GM23338 (cell line): Measurements from ENCODE around the gene MRGPRF. TPM values are rescaled to one million over a fixed set of nuclear protein-coding genes. Genes with fewer than 3 reads are reported as not detected.
A peak's percentile ranks its signal among the peaks of the same experiment; 100 is the strongest.

Experiments
- ATAC-seq: fragments of 200-7000 bp; cut with Tn5 transposase; 3 replicates; pipeline ENCODE4 v1.9.1; 2020
- DNase-seq: peaks from one replicate; pipeline ENCODE4 v3.0.0-alpha.2; 2015; ENCODE audit warnings: low spot score
- H2AFZ ChIP-seq: fragments of 200-600 bp; sonication (generic); 2 replicates; pipeline ENCODE4 v1.8.0; 2016; ENCODE audit warnings: antibody characterized with exemption, mild to moderate bottlenecking, moderate library complexity
- H3F3A ChIP-seq: fragments of 200-600 bp; sonication (generic); replicated peaks from 2 replicates; pipeline ENCODE4 v1.8.0; 2017; ENCODE audit warnings: antibody characterized with exemption, mixed run types, low read depth
- H3K27ac ChIP-seq: fragments of 200-600 bp; sonication (generic); 2 replicates; pipeline ENCODE4 v1.6.1; 2016; ENCODE audit warnings: low read depth
- H3K27me3 ChIP-seq: fragments of 200-600 bp; sonication (generic); 2 replicates; pipeline ENCODE4 v1.8.0; 2016; ENCODE audit warnings: mild to moderate bottlenecking, mixed run types, moderate library complexity; ENCODE audit not compliant: insufficient read depth
- H3K36me3 ChIP-seq: fragments of 200-600 bp; sonication (generic); 2 replicates; pipeline ENCODE4 v1.8.0; 2016; ENCODE audit warnings: mild to moderate bottlenecking; ENCODE audit not compliant: insufficient read depth
- H3K4me1 ChIP-seq: fragments of 200-600 bp; sonication (generic); 2 replicates; pipeline ENCODE4 v1.8.0; 2016; ENCODE audit warnings: mild to moderate bottlenecking, moderate library complexity; ENCODE audit not compliant: insufficient read depth
- H3K4me2 ChIP-seq: fragments of 200-600 bp; sonication (generic); 2 replicates; pipeline ENCODE4 v1.7.1; 2017; ENCODE audit warnings: mixed run types
- H3K4me3 ChIP-seq: fragments of 200-600 bp; sonication (generic); 2 replicates; pipeline ENCODE4 v1.6.1; 2016; ENCODE audit warnings: mixed run types
- H3K79me2 ChIP-seq: fragments of 200-600 bp; sonication (generic); replicated peaks from 2 replicates; pipeline ENCODE4 v1.8.0; 2017; ENCODE audit warnings: mild to moderate bottlenecking; ENCODE audit not compliant: insufficient read depth
- H3K9me2 ChIP-seq: fragments of 200-600 bp; sonication (generic); 2 replicates; pipeline ENCODE4 v1.8.0; 2017; ENCODE audit not compliant: insufficient read depth
- H4K20me1 ChIP-seq: fragments of 200-600 bp; sonication (generic); replicated peaks from 2 replicates; pipeline ENCODE4 v1.8.0; 2017; ENCODE audit warnings: mild to moderate bottlenecking; ENCODE audit not compliant: insufficient read depth
- H3K27ac Mint-ChIP-seq: 2 replicates; pipeline ENCODE4 v1.8.0; 2020; ENCODE audit warnings: inconsistent platforms, mild to moderate bottlenecking, moderate library complexity, mixed read lengths
- H3K27me3 Mint-ChIP-seq: 3 replicates; pipeline ENCODE4 v1.8.0; 2022; ENCODE audit warnings: low read depth, mild to moderate bottlenecking, moderate library complexity, mixed read lengths, inconsistent platforms; ENCODE audit not compliant: insufficient read depth, poor library complexity
- H3K36me3 Mint-ChIP-seq: 3 replicates; pipeline ENCODE4 v1.8.0; 2021; ENCODE audit warnings: low read depth, mild to moderate bottlenecking, inconsistent platforms, moderate library complexity, mixed read lengths
- H3K4me1 Mint-ChIP-seq: 3 replicates; pipeline ENCODE4 v1.8.0; 2020; ENCODE audit warnings: mild to moderate bottlenecking, inconsistent platforms, mixed read lengths
- H3K4me3 Mint-ChIP-seq: 3 replicates; pipeline ENCODE4 v1.8.0; 2021; ENCODE audit warnings: moderate library complexity, mild to moderate bottlenecking, inconsistent platforms, mixed read lengths
- H3K9me3 Mint-ChIP-seq: 3 replicates; pipeline ENCODE4 v1.8.0; 2020; ENCODE audit warnings: moderate library complexity, mild to moderate bottlenecking, inconsistent platforms, mixed read lengths
- CREB1 ChIP-seq: fragments of 250-450 bp; sonication (Bioruptor Pico); IDR thresholded peaks from 2 replicates; pipeline ENCODE4 v1.5.0; 2020; ENCODE audit warnings: low read depth, mild to moderate bottlenecking, moderate library complexity
- EZH2 ChIP-seq: fragments of 200-600 bp; sonication (generic); IDR thresholded peaks from one replicate; pipeline ENCODE4 v1.8.0; 2017; ENCODE audit warnings: antibody characterized with exemption, mild to moderate bottlenecking, low read depth; ENCODE audit not compliant: unreplicated experiment
- EZH2phosphoT487 ChIP-seq: fragments of 200-600 bp; sonication (generic); IDR thresholded peaks from one replicate; pipeline ENCODE4 v1.8.1; 2018; ENCODE audit warnings: antibody characterized with exemption; ENCODE audit not compliant: unreplicated experiment
- JUNB ChIP-seq: IDR thresholded peaks from one replicate; pipeline ENCODE4 v1.6.1; 2016; ENCODE audit warnings: antibody characterized with exemption; ENCODE audit not compliant: unreplicated experiment
- NANOG ChIP-seq: IDR thresholded peaks from 2 replicates; pipeline ENCODE4 v1.6.1; 2016; ENCODE audit warnings: antibody characterized with exemption, borderline replicate concordance
- POLR2AphosphoS5 ChIP-seq: IDR thresholded peaks from 2 replicates; pipeline ENCODE4 v1.6.1; 2016; ENCODE audit warnings: antibody characterized with exemption, low read depth
- STAT1 ChIP-seq: IDR thresholded peaks from one replicate; pipeline ENCODE4 v1.6.1; 2016; ENCODE audit warnings: antibody characterized with exemption; ENCODE audit not compliant: unreplicated experiment
- ZNF114 ChIP-seq: fragments of 250-450 bp; sonication (Bioruptor Pico); IDR thresholded peaks from 2 replicates; pipeline ENCODE4 v1.5.0; 2020; ENCODE audit warnings: mild to moderate bottlenecking, moderate library complexity
- ZNF331 ChIP-seq: fragments of 250-450 bp; sonication (Bioruptor Pico); IDR thresholded peaks from 2 replicates; pipeline ENCODE4 v1.5.0; 2020; ENCODE audit warnings: low read depth, mild to moderate bottlenecking, moderate library complexity
- polyA plus RNA-seq: library from polyadenylated mRNA; unstranded; fragments of >200 nt; fragmentation: Nextera tagmentation; extraction: Ambion mirVana; gene quantifications from 2 replicates; pipeline ENCODE4 v1.2.1, GENCODE V29; 2016
- total RNA-seq: library from RNA; depleted of rRNA; stranded (reverse); fragments of >200 nt; shearing (Covaris generic); gene quantifications from 2 replicates; pipeline ENCODE4 v1.2.3, GENCODE V29; 2014
- TF ChIP-seq, protein P1 (sequence below): IDR thresholded peaks from 2 replicates; pipeline ENCODE4 v1.6.1; 2016; ENCODE audit warnings: antibody characterized with exemption
- TF ChIP-seq, protein P2 (sequence below): IDR thresholded peaks from one replicate; pipeline ENCODE4 v1.6.1; 2018; ENCODE audit warnings: antibody characterized with exemption; ENCODE audit not compliant: unreplicated experiment
- TF ChIP-seq, protein P3 (sequence below), 2 experiments: fragments of 200-600 bp in 1 of 2; sonication (generic) in 1 of 2; conservative IDR thresholded peaks; 2 replicates each; pipeline versions ENCODE4 v1.5.1 to v1.6.1; 2016 to 2017; ENCODE audit warnings: antibody characterized with exemption in 2 of 2, low read depth in 2 of 2, mild to moderate bottlenecking in 2 of 2, moderate library complexity in 1 of 2
- TF ChIP-seq, protein P4 (sequence below): fragments of 250-450 bp; sonication (Bioruptor Pico); IDR thresholded peaks from 2 replicates; pipeline ENCODE4 v1.5.0; 2020; ENCODE audit warnings: mild to moderate bottlenecking, moderate library complexity

MRGPRF gene
- total and polyA plus RNA-seq, 2 experiments from 2014 or later, result 3.3 to 9.0 TPM

DNA sequence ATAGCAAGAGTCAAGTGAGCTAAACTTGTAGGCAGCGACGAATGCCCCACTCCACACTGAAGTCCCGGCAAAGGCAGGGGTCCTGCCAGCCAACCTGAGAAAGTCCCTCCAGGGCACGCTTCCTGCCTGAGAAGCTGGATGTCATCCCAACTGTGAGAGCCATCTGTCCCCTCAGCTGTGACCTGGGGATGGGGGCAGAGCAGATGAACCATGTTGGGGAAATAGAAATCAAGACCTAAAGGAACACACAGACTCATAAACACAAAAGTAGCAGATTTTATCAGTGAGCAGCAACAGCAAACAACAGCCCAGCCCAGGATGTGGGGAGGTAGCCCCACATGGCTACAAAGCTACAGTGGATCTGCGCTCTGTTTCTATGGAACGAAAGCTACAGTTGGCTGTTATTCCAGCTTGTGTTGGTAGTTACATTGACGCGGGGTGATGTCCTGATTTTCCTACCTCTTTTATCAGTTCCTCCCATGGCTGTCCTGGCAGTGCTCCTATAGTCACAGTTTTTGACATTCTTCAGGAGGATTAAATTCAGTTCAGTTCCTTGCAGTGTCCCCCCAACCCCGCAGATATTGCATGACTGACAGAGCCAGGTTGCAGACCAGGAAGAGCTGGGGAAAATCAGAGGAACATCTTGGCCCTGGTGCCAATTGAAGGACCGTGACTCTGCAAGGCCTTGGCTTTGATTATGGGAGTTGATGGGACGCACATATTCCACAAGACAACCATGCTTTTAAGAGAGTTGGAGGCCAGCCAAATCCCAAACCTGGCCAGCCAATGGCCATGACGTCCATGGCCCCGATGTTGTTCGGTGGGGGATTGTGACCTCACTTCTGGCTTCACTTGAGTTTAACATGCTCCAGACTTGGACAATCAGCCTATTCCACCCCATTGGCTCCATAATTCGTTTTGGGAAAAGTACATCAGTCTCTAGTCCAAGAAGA is 46.9 kb downstream of the MRGPRF start:
- no peaks in the 10 kb centered on the region; the same call in 1 of the 3 replicates for H3K9me3 Mint-ChIP-seq
- no peak overlapping the region for H3K4me3 Mint-ChIP-seq
- no peak for ATAC-seq

More for the DNA sequence above, 46.9 kb downstream of the MRGPRF start:
- Histone ChIP-seq H4K20me1 (no peaks in the 10 kb centered on the region), H3F3A (no peaks in the 10 kb centered on the region), H3K4me1 (no peaks in the 10 kb centered on the region), H2AFZ (peak overlapping the region; percentile 5; the same call in 1 of the 2 replicates), H3K79me2 (no peaks in the 10 kb centered on the region), H3K27me3 (no peaks in the 10 kb centered on the region), H3K4me2 (no peak overlapping the region), H3K9me2 (0 out of 2 replicates have a peak, but pooled peaks cover 3% of the 10 kb centered on the region), H3K36me3 (no peaks in the 10 kb centered on the region), H3K27ac (no peak overlapping the region), H3K4me3 (no peak overlapping the region)
- Mint-ChIP-seq H3K4me1 (peaks cover 5% of the 10 kb centered on the region; the same call in 2 of the 3 replicates), H3K27ac (no peak overlapping the region), H3K36me3 (no peaks in the 10 kb centered on the region), H3K27me3 (peaks cover 8% of the 10 kb centered on the region)
- no peak for DNase-seq
- TF ChIP-seq CREB1 (CRISPR knock-in tag) (no peak), JUNB (no peak), EZH2phosphoT487 (no peak), ZNF331 (CRISPR knock-in tag) (no peak), STAT1 (no peak), NANOG (no peak), EZH2 (no peak), POLR2AphosphoS5 (no peak), ZNF114 (CRISPR knock-in tag) (no peak)
- TF ChIP-seq, protein P1, sequence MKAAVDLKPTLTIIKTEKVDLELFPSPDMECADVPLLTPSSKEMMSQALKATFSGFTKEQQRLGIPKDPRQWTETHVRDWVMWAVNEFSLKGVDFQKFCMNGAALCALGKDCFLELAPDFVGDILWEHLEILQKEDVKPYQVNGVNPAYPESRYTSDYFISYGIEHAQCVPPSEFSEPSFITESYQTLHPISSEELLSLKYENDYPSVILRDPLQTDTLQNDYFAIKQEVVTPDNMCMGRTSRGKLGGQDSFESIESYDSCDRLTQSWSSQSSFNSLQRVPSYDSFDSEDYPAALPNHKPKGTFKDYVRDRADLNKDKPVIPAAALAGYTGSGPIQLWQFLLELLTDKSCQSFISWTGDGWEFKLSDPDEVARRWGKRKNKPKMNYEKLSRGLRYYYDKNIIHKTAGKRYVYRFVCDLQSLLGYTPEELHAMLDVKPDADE, result no peak
- TF ChIP-seq, protein P2, sequence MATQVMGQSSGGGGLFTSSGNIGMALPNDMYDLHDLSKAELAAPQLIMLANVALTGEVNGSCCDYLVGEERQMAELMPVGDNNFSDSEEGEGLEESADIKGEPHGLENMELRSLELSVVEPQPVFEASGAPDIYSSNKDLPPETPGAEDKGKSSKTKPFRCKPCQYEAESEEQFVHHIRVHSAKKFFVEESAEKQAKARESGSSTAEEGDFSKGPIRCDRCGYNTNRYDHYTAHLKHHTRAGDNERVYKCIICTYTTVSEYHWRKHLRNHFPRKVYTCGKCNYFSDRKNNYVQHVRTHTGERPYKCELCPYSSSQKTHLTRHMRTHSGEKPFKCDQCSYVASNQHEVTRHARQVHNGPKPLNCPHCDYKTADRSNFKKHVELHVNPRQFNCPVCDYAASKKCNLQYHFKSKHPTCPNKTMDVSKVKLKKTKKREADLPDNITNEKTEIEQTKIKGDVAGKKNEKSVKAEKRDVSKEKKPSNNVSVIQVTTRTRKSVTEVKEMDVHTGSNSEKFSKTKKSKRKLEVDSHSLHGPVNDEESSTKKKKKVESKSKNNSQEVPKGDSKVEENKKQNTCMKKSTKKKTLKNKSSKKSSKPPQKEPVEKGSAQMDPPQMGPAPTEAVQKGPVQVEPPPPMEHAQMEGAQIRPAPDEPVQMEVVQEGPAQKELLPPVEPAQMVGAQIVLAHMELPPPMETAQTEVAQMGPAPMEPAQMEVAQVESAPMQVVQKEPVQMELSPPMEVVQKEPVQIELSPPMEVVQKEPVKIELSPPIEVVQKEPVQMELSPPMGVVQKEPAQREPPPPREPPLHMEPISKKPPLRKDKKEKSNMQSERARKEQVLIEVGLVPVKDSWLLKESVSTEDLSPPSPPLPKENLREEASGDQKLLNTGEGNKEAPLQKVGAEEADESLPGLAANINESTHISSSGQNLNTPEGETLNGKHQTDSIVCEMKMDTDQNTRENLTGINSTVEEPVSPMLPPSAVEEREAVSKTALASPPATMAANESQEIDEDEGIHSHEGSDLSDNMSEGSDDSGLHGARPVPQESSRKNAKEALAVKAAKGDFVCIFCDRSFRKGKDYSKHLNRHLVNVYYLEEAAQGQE, result no peak
- TF ChIP-seq, protein P3, sequence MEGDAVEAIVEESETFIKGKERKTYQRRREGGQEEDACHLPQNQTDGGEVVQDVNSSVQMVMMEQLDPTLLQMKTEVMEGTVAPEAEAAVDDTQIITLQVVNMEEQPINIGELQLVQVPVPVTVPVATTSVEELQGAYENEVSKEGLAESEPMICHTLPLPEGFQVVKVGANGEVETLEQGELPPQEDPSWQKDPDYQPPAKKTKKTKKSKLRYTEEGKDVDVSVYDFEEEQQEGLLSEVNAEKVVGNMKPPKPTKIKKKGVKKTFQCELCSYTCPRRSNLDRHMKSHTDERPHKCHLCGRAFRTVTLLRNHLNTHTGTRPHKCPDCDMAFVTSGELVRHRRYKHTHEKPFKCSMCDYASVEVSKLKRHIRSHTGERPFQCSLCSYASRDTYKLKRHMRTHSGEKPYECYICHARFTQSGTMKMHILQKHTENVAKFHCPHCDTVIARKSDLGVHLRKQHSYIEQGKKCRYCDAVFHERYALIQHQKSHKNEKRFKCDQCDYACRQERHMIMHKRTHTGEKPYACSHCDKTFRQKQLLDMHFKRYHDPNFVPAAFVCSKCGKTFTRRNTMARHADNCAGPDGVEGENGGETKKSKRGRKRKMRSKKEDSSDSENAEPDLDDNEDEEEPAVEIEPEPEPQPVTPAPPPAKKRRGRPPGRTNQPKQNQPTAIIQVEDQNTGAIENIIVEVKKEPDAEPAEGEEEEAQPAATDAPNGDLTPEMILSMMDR (conservative IDR thresholded peaks at IDR 0.05; ENCODE audit: low read depth in 2 of 2), result no peak
- TF ChIP-seq, protein P4, sequence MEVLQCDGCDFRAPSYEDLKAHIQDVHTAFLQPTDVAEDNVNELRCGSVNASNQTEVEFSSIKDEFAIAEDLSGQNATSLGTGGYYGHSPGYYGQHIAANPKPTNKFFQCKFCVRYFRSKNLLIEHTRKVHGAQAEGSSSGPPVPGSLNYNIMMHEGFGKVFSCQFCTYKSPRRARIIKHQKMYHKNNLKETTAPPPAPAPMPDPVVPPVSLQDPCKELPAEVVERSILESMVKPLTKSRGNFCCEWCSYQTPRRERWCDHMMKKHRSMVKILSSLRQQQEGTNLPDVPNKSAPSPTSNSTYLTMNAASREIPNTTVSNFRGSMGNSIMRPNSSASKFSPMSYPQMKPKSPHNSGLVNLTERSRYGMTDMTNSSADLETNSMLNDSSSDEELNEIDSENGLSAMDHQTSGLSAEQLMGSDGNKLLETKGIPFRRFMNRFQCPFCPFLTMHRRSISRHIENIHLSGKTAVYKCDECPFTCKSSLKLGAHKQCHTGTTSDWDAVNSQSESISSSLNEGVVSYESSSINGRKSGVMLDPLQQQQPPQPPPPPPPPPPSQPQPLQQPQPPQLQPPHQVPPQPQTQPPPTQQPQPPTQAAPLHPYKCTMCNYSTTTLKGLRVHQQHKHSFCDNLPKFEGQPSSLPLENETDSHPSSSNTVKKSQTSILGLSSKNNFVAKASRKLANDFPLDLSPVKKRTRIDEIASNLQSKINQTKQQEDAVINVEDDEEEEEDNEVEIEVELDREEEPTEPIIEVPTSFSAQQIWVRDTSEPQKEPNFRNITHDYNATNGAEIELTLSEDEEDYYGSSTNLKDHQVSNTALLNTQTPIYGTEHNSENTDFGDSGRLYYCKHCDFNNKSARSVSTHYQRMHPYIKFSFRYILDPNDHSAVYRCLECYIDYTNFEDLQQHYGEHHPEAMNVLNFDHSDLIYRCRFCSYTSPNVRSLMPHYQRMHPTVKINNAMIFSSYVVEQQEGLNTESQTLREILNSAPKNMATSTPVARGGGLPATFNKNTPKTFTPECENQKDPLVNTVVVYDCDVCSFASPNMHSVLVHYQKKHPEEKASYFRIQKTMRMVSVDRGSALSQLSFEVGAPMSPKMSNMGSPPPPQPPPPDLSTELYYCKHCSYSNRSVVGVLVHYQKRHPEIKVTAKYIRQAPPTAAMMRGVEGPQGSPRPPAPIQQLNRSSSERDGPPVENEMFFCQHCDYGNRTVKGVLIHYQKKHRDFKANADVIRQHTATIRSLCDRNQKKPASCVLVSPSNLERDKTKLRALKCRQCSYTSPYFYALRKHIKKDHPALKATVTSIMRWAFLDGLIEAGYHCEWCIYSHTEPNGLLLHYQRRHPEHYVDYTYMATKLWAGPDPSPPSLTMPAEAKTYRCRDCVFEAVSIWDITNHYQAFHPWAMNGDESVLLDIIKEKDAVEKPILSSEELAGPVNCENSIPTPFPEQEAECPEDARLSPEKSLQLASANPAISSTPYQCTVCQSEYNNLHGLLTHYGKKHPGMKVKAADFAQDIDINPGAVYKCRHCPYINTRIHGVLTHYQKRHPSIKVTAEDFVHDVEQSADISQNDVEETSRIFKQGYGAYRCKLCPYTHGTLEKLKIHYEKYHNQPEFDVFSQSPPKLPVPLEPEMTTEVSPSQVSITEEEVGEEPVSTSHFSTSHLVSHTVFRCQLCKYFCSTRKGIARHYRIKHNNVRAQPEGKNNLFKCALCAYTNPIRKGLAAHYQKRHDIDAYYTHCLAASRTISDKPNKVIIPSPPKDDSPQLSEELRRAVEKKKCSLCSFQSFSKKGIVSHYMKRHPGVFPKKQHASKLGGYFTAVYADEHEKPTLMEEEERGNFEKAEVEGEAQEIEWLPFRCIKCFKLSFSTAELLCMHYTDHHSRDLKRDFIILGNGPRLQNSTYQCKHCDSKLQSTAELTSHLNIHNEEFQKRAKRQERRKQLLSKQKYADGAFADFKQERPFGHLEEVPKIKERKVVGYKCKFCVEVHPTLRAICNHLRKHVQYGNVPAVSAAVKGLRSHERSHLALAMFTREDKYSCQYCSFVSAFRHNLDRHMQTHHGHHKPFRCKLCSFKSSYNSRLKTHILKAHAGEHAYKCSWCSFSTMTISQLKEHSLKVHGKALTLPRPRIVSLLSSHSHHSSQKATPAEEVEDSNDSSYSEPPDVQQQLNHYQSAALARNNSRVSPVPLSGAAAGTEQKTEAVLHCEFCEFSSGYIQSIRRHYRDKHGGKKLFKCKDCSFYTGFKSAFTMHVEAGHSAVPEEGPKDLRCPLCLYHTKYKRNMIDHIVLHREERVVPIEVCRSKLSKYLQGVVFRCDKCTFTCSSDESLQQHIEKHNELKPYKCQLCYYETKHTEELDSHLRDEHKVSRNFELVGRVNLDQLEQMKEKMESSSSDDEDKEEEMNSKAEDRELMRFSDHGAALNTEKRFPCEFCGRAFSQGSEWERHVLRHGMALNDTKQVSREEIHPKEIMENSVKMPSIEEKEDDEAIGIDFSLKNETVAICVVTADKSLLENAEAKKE (CRISPR knock-in tag), result no peak
